Measurements from ENCODE around the gene ATR. TPM values are rescaled to one million over a fixed set of nuclear protein-coding genes. Genes with fewer than 3 reads are reported as not detected.

The ATR gene
- total RNA-seq, 1 experiment from 2014 or later, result 17.5 TPM

DNA sequence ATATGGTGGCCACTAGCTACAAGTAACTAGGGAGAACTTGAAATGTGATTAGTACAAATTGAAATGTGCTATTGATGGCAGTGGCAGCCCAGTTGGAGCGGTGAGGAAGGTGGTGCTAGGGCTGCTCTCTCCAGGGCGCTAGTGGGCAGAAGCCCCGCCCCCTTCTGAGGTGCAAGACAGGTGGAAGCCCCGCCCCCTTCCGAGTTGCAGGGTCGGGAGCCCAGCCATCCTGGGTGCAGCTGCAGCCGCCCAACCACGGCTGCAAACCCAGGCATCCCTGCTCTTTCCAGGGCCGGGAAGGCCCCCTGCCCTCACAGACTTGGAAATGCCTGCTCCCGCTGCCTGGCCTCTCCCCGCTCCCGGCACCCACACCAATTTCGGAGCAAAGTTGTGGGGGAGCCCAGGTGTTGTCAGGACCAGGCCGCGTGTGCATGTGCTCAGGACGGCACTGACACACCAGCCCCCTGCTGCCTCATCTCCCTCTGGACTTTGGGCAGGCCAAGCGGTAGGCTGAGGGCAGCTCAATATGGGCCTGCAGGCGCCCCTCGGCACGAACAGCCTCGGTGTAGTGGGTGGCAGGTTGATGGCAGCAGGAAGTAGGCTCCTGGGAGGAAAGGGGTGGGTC is 10.0 kb downstream of the ATR start:
- intact Hi-C loops (cut with micrococcal nuclease; ENCODE audit: unreplicated experiment), result no loop called here
- H3K4me1 ChIP-seq, result no peaks in the 10 kb centered on the region
- CTCF ChIA-PET, result no interaction called here
- H3K36me3 Mint-ChIP-seq (ENCODE audit: insufficient read depth, unreplicated experiment), result peaks cover under 1% of the 10 kb centered on the region
- no peaks in the 10 kb centered on the region for H3K27me3 Mint-ChIP-seq (ENCODE audit: insufficient read depth, unreplicated experiment)
- no peaks in the 10 kb centered on the region for H3K4me1 Mint-ChIP-seq (ENCODE audit: low read depth, unreplicated experiment)
- H3K9me3 Mint-ChIP-seq (ENCODE audit: unreplicated experiment), result no peaks in the 10 kb centered on the region
- no peak overlapping the region for H3K4me3 Mint-ChIP-seq (ENCODE audit: unreplicated experiment)
- H3K36me3 ChIP-seq (ENCODE audit: control insufficient read depth, insufficient read depth, low read length), result no peaks in the 10 kb centered on the region
- no peak for DNase-seq
- H3K27ac Mint-ChIP-seq (ENCODE audit: unreplicated experiment), result no peak overlapping the region
- TF ChIP-seq, protein P1, sequence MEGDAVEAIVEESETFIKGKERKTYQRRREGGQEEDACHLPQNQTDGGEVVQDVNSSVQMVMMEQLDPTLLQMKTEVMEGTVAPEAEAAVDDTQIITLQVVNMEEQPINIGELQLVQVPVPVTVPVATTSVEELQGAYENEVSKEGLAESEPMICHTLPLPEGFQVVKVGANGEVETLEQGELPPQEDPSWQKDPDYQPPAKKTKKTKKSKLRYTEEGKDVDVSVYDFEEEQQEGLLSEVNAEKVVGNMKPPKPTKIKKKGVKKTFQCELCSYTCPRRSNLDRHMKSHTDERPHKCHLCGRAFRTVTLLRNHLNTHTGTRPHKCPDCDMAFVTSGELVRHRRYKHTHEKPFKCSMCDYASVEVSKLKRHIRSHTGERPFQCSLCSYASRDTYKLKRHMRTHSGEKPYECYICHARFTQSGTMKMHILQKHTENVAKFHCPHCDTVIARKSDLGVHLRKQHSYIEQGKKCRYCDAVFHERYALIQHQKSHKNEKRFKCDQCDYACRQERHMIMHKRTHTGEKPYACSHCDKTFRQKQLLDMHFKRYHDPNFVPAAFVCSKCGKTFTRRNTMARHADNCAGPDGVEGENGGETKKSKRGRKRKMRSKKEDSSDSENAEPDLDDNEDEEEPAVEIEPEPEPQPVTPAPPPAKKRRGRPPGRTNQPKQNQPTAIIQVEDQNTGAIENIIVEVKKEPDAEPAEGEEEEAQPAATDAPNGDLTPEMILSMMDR (IDR thresholded peaks at IDR 0.05; ENCODE audit: insufficient read depth in 1 of 2, low read depth in 1 of 2, low read length in 1 of 2, severe bottlenecking in 1 of 2, unreplicated experiment in 1 of 2), result no peak
- BruUV-seq (replicated peaks), result no TSS peak
- H3K9me3 ChIP-seq, result no peaks in the 10 kb centered on the region
- H3K27me3 ChIP-seq (replicated peaks; ENCODE audit: control insufficient read depth, insufficient read depth, low read length), result no peaks in the 10 kb centered on the region
- POLR2A ChIA-PET, result no interaction called here
- no peak overlapping the region for H3K4me3 ChIP-seq (ENCODE audit: low read depth, low read length)

DNA sequence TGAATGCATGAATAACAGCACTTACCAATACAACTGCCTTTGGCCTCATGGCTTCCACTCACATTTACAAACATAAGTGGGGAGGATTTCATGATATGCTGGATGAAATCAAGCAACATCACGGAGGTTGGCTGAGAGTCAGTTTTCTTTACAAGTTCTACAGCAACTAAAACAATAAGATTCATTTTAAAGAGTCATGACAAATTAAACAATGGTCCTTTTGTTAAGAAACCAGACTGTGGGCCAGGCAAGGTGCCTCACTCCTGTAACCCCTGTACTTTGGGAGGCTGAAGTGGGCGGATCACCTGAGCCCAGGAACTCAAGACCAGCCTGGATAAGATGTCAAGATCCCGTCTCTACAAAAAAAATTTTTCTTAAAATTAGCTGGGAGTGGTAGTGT is 12.4 kb downstream of the ATR start:
- Mint-ChIP-seq H3K27ac (ENCODE audit: unreplicated experiment) (no peak overlapping the region), H3K4me1 (ENCODE audit: low read depth, unreplicated experiment) (no peaks in the 10 kb centered on the region), H3K27me3 (ENCODE audit: insufficient read depth, unreplicated experiment) (no peaks in the 10 kb centered on the region), H3K9me3 (ENCODE audit: unreplicated experiment) (no peaks in the 10 kb centered on the region), H3K4me3 (ENCODE audit: unreplicated experiment) (no peak overlapping the region), H3K36me3 (ENCODE audit: insufficient read depth, unreplicated experiment) (peaks cover 5% of the 10 kb centered on the region)
- ChIA-PET CTCF (no interaction called here), POLR2A (no interaction called here)
- BruUV-seq (replicated peaks), result no TSS peak
- no peaks in the 10 kb centered on the region for H3K9me3 ChIP-seq
- no peak overlapping the region for H3K4me3 ChIP-seq (ENCODE audit: low read depth, low read length)
- no peaks in the 10 kb centered on the region for H3K36me3 ChIP-seq (ENCODE audit: control insufficient read depth, insufficient read depth, low read length)
- no peaks in the 10 kb centered on the region for H3K27me3 ChIP-seq (replicated peaks; ENCODE audit: control insufficient read depth, insufficient read depth, low read length)
- no peaks in the 10 kb centered on the region for H3K4me1 ChIP-seq
- no peak for DNase-seq
- intact Hi-C loops (cut with micrococcal nuclease; ENCODE audit: unreplicated experiment), result no loop called here
- TF ChIP-seq, protein P1 (IDR thresholded peaks at IDR 0.05; ENCODE audit: insufficient read depth in 1 of 2, low read depth in 1 of 2, low read length in 1 of 2, severe bottlenecking in 1 of 2, unreplicated experiment in 1 of 2), result no peak

DNA sequence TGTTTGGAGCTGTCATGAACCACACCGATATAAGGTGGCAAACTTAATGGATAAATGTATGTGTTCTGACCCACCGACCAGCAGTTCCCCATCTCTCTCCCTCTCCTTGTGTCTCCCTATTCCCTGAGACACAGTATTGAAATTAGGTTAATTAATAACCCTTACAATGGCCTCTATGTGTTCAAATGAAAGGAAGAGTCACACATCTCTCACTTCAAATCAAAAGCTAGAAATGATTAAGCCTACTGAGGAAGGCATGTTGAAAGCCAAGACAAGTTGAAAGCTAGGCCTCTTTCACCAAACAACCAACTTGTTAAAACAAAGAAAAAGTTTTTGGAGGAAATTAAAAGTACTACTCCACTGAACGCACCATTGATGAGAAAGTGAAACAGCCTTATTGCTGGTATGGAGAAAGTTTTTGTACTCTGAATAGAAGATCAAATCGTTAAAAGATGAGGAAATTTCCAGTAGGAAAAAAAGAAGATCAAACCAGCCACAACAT is 15.0 kb downstream of the ATR start:
- H3K27me3 ChIP-seq (replicated peaks; ENCODE audit: control insufficient read depth, insufficient read depth, low read length), result no peaks in the 10 kb centered on the region
- Mint-ChIP-seq H3K27ac (ENCODE audit: unreplicated experiment) (no peak overlapping the region), H3K4me1 (ENCODE audit: low read depth, unreplicated experiment) (no peaks in the 10 kb centered on the region), H3K9me3 (ENCODE audit: unreplicated experiment) (no peaks in the 10 kb centered on the region), H3K27me3 (ENCODE audit: insufficient read depth, unreplicated experiment) (no peaks in the 10 kb centered on the region), H3K4me3 (ENCODE audit: unreplicated experiment) (no peak overlapping the region), H3K36me3 (ENCODE audit: insufficient read depth, unreplicated experiment) (peaks cover 5% of the 10 kb centered on the region)
- ChIA-PET POLR2A (no interaction called here), CTCF (no interaction called here)
- H3K36me3 ChIP-seq (ENCODE audit: control insufficient read depth, insufficient read depth, low read length), result no peaks in the 10 kb centered on the region
- DNase-seq, result no peak
- intact Hi-C loops (cut with micrococcal nuclease; ENCODE audit: unreplicated experiment), result no loop called here
- H3K9me3 ChIP-seq, result no peaks in the 10 kb centered on the region
- TF ChIP-seq, protein P1 (IDR thresholded peaks at IDR 0.05; ENCODE audit: insufficient read depth in 1 of 2, low read depth in 1 of 2, low read length in 1 of 2, severe bottlenecking in 1 of 2, unreplicated experiment in 1 of 2), result no peak
- H3K4me1 ChIP-seq, result no peaks in the 10 kb centered on the region
- no TSS peak for BruUV-seq (replicated peaks)
- H3K4me3 ChIP-seq (ENCODE audit: low read depth, low read length), result no peak overlapping the region

Measured in Caco-2 (cell line).